HG03066 (cell line): ENCODE measurements around the gene ZNF736.
A peak's percentile ranks its signal among the peaks of the same experiment; 100 is the strongest.
"Not testable (repeated sequence)": the region's sequence is repeated elsewhere in the genome, so short reads cannot be mapped to it uniquely, and the experiment has no call there.

ENCODE experiments used
- ATAC-seq: cut with Tn5 transposase; IDR thresholded peaks from one replicate; pipeline ENCODE4 v1.9.1; 2021; ENCODE audit warnings: low read depth; ENCODE audit not compliant: unreplicated experiment

Gene ZNF736

GRCh38 chr7:64313740-64314491 lies at the start of gene ZNF736:
TSS of gene ZNF736 (plus strand) at chr7:64313961. CDS start at chr7:64314151, 190 bp downstream.
- peak; percentile 100 for ATAC-seq

DNA sequence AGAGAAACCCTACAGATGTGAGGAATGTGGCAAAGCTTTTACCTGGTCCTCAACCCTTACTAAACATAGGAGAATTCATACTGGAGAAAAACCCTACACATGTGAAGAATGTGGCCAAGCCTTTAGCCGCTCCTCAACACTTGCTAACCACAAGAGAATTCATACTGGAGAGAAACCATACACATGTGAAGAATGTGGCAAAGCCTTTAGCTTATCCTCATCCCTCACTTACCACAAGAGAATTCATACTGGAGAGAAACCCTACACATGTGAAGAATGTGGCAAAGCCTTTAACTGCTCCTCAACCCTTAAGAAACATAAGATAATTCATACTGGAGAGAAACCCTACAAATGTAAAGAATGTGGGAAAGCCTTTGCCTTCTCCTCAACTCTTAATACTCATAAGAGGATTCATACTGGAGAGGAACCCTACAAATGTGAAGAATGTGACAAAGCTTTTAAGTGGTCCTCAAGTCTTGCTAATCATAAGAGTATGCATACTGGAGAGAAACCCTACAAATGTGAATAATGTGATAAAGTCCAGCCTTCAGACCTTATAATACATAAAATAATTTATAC lies 47.3 kb upstream of the ZNF736 start:
- ATAC-seq = no peak

DNA sequence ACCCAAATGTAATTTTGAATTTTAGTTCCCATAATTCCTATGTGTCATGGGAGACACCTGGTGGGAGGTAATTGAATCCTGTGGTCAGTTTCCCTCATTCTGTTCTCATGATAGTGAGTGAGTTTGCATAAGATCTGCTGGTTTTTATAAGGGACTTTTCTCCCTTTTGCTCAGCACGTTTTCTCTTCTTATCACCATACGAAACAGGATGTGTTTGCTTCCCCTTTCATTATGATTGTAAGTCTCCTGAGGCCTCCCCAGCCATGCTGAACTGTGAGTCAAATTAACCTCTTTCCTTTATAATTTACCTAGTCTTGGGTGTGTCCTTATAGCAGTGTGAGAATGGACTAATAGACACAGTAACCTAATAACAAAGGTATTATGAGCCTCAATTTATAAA lies 36.1 kb upstream of the ZNF736 start:
- no peak for ATAC-seq

- no peak for ATAC-seq
Observed at GRCh38 chr7:64294701-64295420, 18.9 kb upstream of the ZNF736 start.

GRCh38 chr7:64297418-64297817 lies 16.3 kb upstream of the ZNF736 start:
- not testable (repeated sequence) for ATAC-seq

GRCh38 chr7:64300641-64301405 lies 12.9 kb upstream of the ZNF736 start:
- no peak for ATAC-seq

DNA sequence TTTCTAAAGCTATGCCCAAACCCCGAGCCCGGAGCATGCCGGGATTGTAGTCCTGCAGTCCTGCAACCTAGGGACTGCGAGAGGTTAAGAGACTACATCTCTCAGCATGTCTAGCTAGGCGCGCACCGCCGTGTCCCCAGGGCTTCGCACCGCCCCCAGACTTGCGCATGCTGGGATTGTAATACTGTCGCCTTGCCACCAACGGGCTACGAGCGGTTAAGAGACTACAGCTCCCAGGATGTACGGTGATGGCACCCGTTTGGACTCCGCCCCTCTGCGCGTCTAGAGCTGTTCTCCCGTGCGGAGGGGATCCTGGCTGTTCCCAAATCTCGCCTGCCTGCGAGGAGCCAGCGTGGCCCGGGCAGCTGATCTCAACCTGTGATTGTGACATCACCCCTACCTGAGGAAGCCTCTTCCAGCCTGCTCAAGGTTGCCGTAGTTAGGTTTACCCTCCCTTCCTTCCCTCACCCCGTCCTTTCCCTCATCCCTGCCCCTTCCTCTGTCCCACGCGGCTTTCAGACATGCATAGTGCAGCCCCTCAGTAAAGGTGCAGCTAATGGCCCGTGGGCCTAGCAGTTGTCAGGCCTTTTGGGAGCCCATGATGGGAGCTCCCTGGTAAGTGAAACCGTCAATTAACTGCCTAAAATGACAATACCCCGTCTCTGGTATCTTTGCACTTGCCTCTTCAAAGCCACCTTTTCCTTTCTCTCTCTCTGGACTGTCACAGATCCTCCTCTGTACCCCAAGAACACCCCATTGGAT lies 6.3 kb upstream of the ZNF736 start:
- peak; percentile 98 for ATAC-seq

DNA sequence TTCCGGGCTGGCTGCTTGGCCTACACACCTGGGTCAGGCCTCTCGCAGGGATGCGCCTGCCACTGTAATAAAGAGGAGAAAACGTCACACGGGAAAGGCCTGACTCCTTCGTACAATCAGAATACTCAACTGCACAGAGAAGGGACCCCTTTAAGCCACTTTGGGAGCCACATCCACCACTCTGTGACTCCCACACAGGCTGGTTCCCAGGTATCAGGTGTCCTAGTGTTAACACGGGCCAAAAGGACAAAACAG lies 5.8 kb upstream of the ZNF736 start:
- ATAC-seq = no peak

- ATAC-seq = no peak
Observed at GRCh38 chr7:64310426-64310825, 3.3 kb upstream of the ZNF736 start.

GRCh38 chr7:64312826-64313225 lies 935 bp upstream of the ZNF736 start:
- ATAC-seq = no peak

DNA sequence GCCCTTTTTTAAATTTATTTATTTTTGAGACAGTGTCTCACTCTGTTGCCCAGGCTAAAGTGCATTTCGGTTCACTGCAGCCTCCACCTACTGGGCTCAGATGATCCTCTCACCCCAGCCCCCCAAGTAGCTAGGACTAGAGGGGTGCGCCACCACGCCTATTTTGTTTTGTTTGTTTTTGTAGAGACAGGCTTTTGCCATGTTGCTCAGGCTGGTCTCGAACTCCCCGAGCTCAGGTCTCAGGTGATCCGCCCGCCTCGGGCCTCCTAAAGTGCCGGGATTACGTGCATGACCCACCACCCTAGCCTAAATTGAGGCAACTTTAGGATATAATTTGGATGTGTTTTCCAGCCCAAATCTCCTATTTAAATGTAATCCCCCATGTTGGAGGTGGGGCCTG lies 805 bp downstream of the ZNF736 start:
- no peak for ATAC-seq

DNA sequence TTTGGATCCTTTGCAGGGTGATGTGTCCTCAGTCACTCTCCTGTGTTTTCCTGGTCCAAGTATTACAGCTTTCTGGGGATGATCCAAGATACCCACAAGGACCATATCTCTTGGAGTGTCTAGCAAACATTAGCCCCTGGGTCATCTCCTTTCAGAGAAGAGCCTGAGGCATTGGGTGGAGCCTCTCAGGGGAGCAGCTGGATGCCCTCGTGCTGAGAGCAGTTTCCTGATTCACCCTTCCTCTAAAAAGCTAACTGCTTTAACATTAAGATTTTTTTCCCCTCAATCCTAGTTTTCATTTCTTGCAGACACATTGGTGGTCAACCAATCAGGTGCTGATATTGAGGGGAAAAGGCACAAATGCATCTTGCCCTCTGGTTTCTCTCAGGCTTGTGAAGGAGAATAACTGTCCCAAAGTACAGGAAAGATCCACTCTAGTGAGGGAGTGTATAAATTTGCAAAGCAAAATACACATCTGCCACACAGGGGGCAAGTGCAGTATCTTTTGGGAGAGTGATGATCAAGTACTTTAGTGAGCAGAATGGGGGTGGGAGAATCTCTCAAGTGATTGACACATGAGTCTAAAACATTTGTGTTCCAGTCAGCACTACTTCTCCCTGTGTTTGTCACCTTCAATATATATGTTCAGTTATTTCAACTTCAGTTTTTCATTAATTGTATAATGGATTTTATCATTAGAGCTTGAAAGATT lies 2.4 kb downstream of the ZNF736 start:
- not testable (repeated sequence) for ATAC-seq

GRCh38 chr7:64320547-64321513 lies 7.1 kb downstream of the ZNF736 start:
- ATAC-seq = no peak

DNA sequence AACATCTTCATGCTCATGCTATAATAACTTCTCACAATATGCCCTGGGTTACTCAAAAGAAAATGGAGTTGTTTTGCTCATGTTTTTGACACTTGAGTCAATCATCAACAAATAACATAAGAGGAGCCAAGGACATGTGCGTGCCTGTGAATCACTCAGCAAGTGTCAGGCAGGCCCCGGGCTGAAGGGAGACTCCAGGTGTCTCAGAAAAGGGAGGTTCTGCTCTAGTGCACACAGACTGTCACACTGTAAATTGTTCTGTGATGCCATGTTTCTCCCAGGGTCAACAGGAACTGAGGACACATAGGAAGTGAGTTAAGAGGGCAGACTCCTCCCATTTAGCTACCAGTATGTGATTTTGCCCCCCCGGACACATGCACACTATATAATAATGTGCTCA lies 10.4 kb downstream of the ZNF736 start:
- ATAC-seq = not testable (repeated sequence)

GRCh38 chr7:64348713-64349210 lies 35.0 kb downstream of the ZNF736 start:
- not testable (repeated sequence) for ATAC-seq

GRCh38 chr7:64359543-64359942 lies 45.8 kb downstream of the ZNF736 start:
- ATAC-seq = no peak

- no peak for ATAC-seq
Observed at GRCh38 chr7:64371116-64371515, 57.4 kb downstream of the ZNF736 start.

DNA sequence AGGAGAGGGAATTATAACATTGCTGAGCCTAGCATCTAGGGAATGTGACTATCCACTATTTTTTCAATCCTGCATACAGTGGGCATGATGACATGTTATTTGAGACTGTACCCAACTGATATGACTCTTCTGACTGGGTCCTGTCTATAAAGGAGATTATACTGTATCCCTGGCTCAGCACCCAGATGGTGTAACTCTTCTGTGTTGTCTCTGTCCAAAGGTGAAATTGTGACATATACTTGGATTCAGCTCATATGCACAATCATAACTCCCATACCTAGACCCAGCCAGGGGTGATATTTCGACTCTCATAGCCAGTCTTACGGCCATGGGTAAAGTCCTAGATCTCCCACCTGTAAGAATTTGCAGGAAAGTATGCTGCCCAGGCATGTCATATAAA lies 59.3 kb downstream of the ZNF736 start:
- ATAC-seq = no peak

DNA sequence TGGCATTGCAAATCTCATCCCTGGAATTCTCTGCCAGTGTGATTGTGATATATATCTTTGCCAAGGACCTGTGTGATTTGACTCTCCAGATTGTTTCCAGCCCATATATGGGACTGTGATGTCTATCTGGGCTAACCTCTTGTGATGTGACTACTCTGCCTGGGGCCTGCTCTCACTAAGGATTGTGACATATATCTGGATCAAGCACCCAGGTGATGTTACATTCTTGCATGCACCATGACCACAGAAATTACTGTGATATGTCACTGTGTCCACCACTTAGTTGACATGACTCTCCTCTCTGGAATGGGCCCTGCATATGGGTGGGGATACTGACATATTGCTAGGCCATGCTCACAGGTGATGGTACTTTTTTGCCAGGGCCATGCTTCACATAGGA lies 86.6 kb downstream of the ZNF736 start:
- no peak for ATAC-seq
